GM06990 (cell line): ENCODE data around the gene GABRB1.

Source experiments
- DNase-seq: peaks from one replicate; pipeline ENCODE4 v3.0.0-alpha.2; 2011; ENCODE audit not compliant: insufficient read length; ENCODE audit errors: extremely low read depth
- H3K27me3 ChIP-seq: replicated peaks from 2 replicates; pipeline ENCODE4 v1.6.0; 2011; ENCODE audit warnings: low read length; ENCODE audit not compliant: control insufficient read depth, insufficient read depth
- H3K36me3 ChIP-seq: 2 replicates; pipeline ENCODE4 v1.5.1; 2011; ENCODE audit warnings: low read length; ENCODE audit not compliant: control insufficient read depth, insufficient read depth
- H3K4me3 ChIP-seq: replicated peaks from 2 replicates; pipeline ENCODE4 v1.5.1; 2011; ENCODE audit warnings: low read depth, mild to moderate bottlenecking, control low read depth, low read length
- TF ChIP-seq, protein P1 (sequence below): IDR thresholded peaks from 2 replicates; pipeline ENCODE4 v1.5.1; 2011; ENCODE audit warnings: low read length, control low read depth, mild to moderate bottlenecking, inconsistent platforms; ENCODE audit not compliant: insufficient read depth, poor library complexity, severe bottlenecking

The GABRB1 gene

DNA sequence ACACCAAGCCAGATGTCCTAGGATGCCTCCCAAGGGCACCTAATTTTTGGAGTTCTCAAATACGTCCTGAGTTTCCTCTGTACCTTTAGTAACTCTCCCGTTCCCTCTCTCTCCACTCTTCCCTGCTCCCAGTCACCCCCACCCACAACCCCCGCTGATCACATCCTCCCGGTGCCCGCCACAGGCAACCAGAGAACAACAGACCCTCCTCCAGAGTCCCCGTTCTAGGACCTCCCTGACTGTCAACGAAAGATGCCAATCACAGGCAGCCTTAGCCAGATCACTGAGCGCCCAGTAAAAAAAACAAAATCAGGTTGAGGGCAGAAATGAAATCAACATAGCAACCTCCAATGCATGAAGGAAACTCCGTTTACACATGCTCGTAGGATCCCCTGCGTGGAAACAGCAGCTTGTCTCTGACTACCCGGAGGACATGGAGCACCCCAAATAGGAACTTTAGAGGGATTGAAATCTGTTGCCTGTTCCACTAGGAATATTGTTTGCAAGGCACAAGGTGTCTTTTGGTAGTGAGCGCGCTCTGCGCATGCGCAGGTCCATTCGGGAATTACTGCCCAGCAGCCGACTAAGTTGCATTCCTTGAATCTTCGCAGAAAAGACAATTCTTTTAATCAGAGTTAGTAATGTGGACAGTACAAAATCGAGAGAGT, at the start of gene GABRB1:
Gene GABRB1, plus strand, starts transcription at position 557 of the 668 bp plus-strand sequence.
- peak within 1 kb of the TSS; percentile 6 for H3K4me3 ChIP-seq
- no peaks in the 10 kb centered on the region for H3K36me3 ChIP-seq
- no peaks in the 10 kb centered on the region; the same call in 1 of the 2 replicates for H3K27me3 ChIP-seq
- peak; percentile 9 for DNase-seq
- TF ChIP-seq, protein P1, sequence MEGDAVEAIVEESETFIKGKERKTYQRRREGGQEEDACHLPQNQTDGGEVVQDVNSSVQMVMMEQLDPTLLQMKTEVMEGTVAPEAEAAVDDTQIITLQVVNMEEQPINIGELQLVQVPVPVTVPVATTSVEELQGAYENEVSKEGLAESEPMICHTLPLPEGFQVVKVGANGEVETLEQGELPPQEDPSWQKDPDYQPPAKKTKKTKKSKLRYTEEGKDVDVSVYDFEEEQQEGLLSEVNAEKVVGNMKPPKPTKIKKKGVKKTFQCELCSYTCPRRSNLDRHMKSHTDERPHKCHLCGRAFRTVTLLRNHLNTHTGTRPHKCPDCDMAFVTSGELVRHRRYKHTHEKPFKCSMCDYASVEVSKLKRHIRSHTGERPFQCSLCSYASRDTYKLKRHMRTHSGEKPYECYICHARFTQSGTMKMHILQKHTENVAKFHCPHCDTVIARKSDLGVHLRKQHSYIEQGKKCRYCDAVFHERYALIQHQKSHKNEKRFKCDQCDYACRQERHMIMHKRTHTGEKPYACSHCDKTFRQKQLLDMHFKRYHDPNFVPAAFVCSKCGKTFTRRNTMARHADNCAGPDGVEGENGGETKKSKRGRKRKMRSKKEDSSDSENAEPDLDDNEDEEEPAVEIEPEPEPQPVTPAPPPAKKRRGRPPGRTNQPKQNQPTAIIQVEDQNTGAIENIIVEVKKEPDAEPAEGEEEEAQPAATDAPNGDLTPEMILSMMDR, result no peak

DNA sequence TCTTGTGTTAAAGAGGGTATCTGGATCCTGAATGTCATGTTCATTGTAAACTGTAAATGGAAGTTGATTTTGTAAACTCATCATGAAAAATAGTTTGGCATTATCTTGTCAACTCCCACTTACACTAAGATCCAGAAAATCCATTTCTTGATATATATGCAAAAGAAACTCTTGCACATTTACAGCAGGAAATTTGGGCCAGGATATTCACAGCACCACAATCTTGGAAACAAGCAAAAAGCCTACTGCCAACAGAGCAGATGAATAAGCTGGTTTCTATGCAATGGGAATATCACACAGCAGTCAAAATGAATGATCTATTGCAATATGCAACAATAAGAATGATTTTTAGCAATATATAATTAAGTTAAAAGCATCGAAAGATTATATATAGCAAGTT, 46.6 kb upstream of the GABRB1 start:
- Histone ChIP-seq H3K36me3 (no peaks in the 10 kb centered on the region), H3K27me3 (no peaks in the 10 kb centered on the region), H3K4me3 (no peak overlapping the region)
- TF ChIP-seq, protein P1, result no peak
- no peak for DNase-seq

DNA sequence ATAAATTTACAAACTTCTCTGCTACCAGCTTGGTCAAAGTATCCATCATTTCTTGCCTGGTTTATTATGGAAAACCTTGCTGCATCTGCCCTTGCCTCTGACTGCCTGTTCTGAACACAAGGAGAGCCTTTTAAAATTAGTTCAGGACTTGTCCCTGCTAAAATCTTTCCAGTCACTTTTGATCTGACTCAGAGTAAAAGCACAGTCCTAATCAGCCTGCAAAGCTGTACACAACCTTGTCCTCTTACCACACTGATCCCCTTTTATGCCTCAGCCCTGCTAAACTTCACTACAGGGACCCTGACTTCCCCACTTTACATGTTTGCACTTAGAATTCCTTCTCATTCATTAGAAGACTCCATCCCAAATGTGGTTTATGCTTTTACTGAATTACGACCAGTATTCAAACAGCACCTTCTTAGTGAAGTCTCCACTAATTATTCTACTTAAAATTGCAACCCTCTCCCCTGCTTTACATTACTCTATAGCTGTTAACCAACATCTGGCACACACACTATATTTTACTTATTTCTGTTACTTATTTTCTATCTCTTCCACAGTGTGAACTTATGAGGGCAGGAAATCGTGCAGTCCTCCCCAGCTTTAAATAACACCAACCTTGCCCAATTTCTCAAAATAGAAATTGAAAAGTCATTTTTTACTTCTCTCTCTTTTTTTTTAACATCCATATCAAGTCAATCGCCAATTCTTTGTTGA, 44.3 kb upstream of the GABRB1 start:
- H3K27me3 ChIP-seq, result no peaks in the 10 kb centered on the region
- TF ChIP-seq, protein P1, result no peak
- DNase-seq, result no peak
- H3K36me3 ChIP-seq, result no peaks in the 10 kb centered on the region
- no peak overlapping the region for H3K4me3 ChIP-seq

DNA sequence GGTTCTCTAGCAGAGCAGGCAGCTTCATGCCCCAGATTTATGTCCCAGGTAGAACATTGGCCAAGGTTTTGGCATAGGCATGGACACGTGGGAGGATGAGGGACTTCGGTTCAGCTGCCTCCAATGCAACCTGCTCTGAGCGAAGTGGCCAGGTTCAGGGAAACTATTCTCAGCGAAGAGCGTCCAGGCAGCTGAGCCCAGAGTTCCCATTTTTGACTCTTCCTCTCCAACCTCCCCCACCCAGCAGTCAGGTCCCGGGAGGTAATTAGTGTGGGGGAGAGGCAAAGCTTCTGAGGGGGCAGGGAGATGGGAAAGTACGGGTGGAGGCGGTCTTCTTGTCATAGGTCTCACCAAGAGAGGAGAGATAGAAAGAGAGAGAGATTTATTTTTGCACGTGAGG, 39.0 kb upstream of the GABRB1 start:
- TF ChIP-seq, protein P1, result no peak
- H3K4me3 ChIP-seq, result no peak overlapping the region
- DNase-seq, result no peak
- H3K27me3 ChIP-seq, result no peaks in the 10 kb centered on the region
- H3K36me3 ChIP-seq, result no peaks in the 10 kb centered on the region

DNA sequence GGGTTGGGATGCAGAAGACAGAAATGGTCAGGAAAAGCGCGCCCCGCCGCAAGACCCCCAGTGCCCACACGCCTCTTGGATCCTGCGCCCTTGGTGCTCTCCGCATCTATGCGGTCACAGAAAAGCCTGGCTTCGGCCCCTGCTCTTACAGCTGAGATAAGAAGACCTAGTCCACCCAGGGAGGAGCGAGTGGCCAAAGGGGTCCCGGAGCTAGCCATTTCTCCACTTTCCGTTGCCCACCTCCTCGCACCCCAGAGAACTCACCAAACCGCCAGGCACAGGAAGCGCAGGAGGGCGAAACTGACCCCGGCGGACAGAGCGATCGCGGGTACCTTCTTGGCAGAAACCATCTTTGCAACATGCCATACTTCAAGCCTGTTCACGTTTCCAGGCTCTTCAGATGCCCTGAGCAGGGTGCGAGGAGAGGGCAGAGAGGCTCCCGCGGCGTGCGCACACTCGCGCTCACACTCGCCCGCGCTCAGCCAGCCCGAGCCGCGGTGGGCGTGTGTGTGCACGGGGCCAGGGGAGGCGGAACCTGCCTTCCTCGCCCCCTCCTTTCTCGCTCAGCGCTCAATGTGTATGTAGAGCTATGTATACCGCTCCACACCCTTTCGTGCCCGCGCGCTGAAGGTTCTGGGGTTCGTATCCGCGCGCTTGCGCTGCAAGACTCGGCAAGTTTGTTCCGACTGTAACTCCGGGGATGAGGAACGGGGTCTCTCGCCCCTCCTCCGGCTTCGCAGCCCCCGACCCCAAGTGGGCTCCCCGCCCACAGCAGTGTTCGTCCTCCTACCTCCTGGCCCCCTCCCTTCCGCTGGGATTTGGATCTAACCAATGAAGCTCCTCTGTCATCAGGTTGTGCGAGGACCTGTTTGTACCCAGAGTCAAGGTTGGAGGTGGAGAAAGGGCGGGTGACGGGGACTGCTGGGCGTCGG, 38.0 kb upstream of the GABRB1 start, which contains the start of gene GABRA4:
Gene GABRA4, minus strand, starts transcription at position 507 of the 932 bp plus-strand sequence. Its CDS starts 157 bp downstream, at position 350.
- Histone ChIP-seq H3K4me3 (peak within 1 kb of the TSS; percentile 36), H3K36me3 (no peaks in the 10 kb centered on the region), H3K27me3 (no peaks in the 10 kb centered on the region)
- TF ChIP-seq, protein P1, result no peak
- DNase-seq, result peak; percentile 59
